ENCODE measurements around the gene C14orf180. TPM values are rescaled to one million over a fixed set of nuclear protein-coding genes. Genes with fewer than 3 reads are reported as not detected.

C14orf180 gene
- total and polyA plus RNA-seq, 4 donors, result 0.12 to 0.48 (median 0.30) TPM

- ATAC-seq (ENCODE audit: insufficient read depth, low FRiP score) (no peak), DNase-seq (no peak)
- no peaks in the 10 kb centered on the region for H3K36me3 ChIP-seq (ENCODE audit: control insufficient read depth in 4 of 4, insufficient read depth in 4 of 4, low read length in 4 of 4)
- peaks cover 0 to 3% (median 0%) of the 10 kb centered on the region in 4 donors for H3K9me3 ChIP-seq (ENCODE audit: control insufficient read depth in 4 of 4, insufficient read depth in 3 of 4, low read length in 3 of 4)
- no peaks in the 10 kb centered on the region for H3K27me3 ChIP-seq (ENCODE audit: control insufficient read depth in 3 of 3, insufficient read depth in 3 of 3, low read length in 2 of 3)
- H3K4me3 ChIP-seq, result no peak overlapping the region
- H3K9ac ChIP-seq (ENCODE audit: insufficient read depth in 1 of 2, low read length in 2 of 2), result no peak overlapping the region
- 74 to 82% methylated on average over 24 of the region's 24 CpGs for WGBS, 2 donors
- H3K27ac ChIP-seq (ENCODE audit: low read depth in 1 of 2, low read length in 1 of 2), result no peak overlapping the region
- no peak for TF ChIP-seq CTCF (IDR thresholded peaks at IDR 0.05; ENCODE audit: control extremely low read depth, extremely low read depth)
- H3K4me1 ChIP-seq (ENCODE audit: control insufficient read depth in 5 of 5, insufficient read depth in 5 of 5, low read length in 5 of 5), result peaks cover 0 to 27% (median 5%) of the 10 kb centered on the region in 5 donors
These were observed 28.5 kb upstream of the C14orf180 start for GRCh38 chr14:104550861-104551728.

- no peak overlapping the region for H3K27ac ChIP-seq (ENCODE audit: low read depth in 1 of 2, low read length in 1 of 2)
- H3K9ac ChIP-seq (ENCODE audit: insufficient read depth in 1 of 2, low read length in 2 of 2), result no peak overlapping the region
- H3K9me3 ChIP-seq (ENCODE audit: control insufficient read depth in 4 of 4, insufficient read depth in 3 of 4, low read length in 3 of 4), result peaks cover 0 to 3% (median 0%) of the 10 kb centered on the region in 4 donors
- 84 to 85% methylated on average over 33 of the region's 33 CpGs for WGBS, 2 donors
- no peak for ATAC-seq (ENCODE audit: insufficient read depth, low FRiP score)
- no peaks in the 10 kb centered on the region for H3K36me3 ChIP-seq (ENCODE audit: control insufficient read depth in 4 of 4, insufficient read depth in 4 of 4, low read length in 4 of 4)
- peaks cover 0 to 24% (median 5%) of the 10 kb centered on the region in 5 donors for H3K4me1 ChIP-seq (ENCODE audit: control insufficient read depth in 5 of 5, insufficient read depth in 5 of 5, low read length in 5 of 5)
- peak in 1 of 3 donors; percentile 13 for DNase-seq
- H3K4me3 ChIP-seq, result no peak overlapping the region
- no peak for TF ChIP-seq CTCF (IDR thresholded peaks at IDR 0.05; ENCODE audit: control extremely low read depth, extremely low read depth)
- no peaks in the 10 kb centered on the region for H3K27me3 ChIP-seq (ENCODE audit: control insufficient read depth in 3 of 3, insufficient read depth in 3 of 3, low read length in 2 of 3)
These were observed 27.5 kb upstream of the C14orf180 start for GRCh38 chr14:104551851-104552737.

- no peak overlapping the region for H3K9ac ChIP-seq (ENCODE audit: insufficient read depth in 1 of 2, low read length in 2 of 2)
- H3K27me3 ChIP-seq (ENCODE audit: control insufficient read depth in 3 of 3, insufficient read depth in 3 of 3, low read length in 2 of 3), result no peaks in the 10 kb centered on the region
- no peak overlapping the region for H3K4me3 ChIP-seq
- H3K4me1 ChIP-seq (ENCODE audit: control insufficient read depth in 5 of 5, insufficient read depth in 5 of 5, low read length in 5 of 5), result peaks cover 0 to 24% (median 5%) of the 10 kb centered on the region in 5 donors
- WGBS, 2 donors, result 83 to 90% methylated on average over 9 of the region's 9 CpGs
- no peak overlapping the region for H3K27ac ChIP-seq (ENCODE audit: low read depth in 1 of 2, low read length in 1 of 2)
- no peaks in the 10 kb centered on the region for H3K36me3 ChIP-seq (ENCODE audit: control insufficient read depth in 4 of 4, insufficient read depth in 4 of 4, low read length in 4 of 4)
- peaks cover 0 to 3% (median 0%) of the 10 kb centered on the region in 4 donors for H3K9me3 ChIP-seq (ENCODE audit: control insufficient read depth in 4 of 4, insufficient read depth in 3 of 4, low read length in 3 of 4)
- ATAC-seq (ENCODE audit: insufficient read depth, low FRiP score) (no peak), DNase-seq (no peak)
- no peak for TF ChIP-seq CTCF (IDR thresholded peaks at IDR 0.05; ENCODE audit: control extremely low read depth, extremely low read depth)
These were observed 26.8 kb upstream of the C14orf180 start for GRCh38 chr14:104552738-104553125.

Data from lung (tissue), 12 donors.